ENCODE results near the gene CMC2. TPM values are rescaled to one million over a fixed set of nuclear protein-coding genes. Genes with fewer than 3 reads are reported as not detected.

CMC2 gene
- total RNA-seq, 1 donor from 2014 or later: 59.8 TPM

- no peak for TF ChIP-seq CTCF (conservative IDR thresholded peaks at IDR 0.05)
- no peaks in the 10 kb centered on the region for H3K36me3 Mint-ChIP-seq
- H3K4me1 Mint-ChIP-seq (ENCODE audit: unreplicated experiment): peaks cover 16% of the 10 kb centered on the region
- H3K9me3 Mint-ChIP-seq: no peaks in the 10 kb centered on the region
- peaks cover 19% of the 10 kb centered on the region for H3K27me3 Mint-ChIP-seq
- no peak overlapping the region for H3K4me3 Mint-ChIP-seq
- DNase-seq (ENCODE audit: extremely low spot score, unreplicated experiment): no peak
- peak overlapping the region; percentile 50 for H3K27ac Mint-ChIP-seq
Observed at GRCh38 chr16:80938879-80939260, 67.8 kb downstream of the CMC2 start.

DNA sequence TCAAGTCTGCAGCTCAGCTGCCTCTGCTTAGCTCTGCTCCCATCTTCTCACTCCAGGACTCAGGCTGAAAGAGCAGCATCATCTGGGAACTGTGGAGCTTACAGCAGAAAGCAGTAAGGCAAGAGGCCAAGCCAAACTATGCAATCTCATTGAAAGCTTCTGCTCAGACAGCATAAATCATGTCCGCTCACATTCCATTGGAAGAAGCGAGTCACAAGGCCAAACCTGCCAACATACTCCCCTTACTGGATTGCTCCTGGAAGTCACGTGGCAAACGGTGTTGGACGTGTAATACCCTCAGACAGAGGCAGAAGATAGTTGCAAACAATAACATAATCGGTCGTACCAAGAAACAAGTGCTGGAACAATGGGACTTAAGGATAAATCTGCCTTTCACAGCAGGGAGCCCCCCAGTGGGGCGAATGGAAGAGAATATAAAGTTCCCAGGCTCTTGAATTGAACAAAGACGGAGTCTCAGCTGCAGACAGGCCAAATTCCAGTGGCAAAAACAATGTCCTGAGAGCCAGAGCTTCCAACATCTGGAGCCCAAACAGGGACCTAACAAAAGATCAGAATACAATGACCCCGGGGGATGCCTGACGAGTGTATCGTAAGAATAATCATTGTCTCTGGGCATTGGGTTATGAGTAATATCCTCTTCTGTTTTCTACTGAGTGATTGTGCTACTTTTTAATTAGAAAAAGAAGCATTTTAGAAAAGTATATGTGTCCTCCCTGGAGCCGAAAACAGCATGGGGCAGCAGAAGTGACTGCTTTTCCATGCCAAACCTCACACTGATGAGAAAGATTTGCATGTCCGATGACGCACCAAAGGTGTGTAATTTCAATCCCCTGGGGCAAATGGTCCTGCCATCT lies 68.4 kb downstream of the CMC2 start:
- no peak for DNase-seq (ENCODE audit: extremely low spot score, unreplicated experiment)
- peak overlapping the region; percentile 50 for H3K27ac Mint-ChIP-seq
- no peak for TF ChIP-seq CTCF (conservative IDR thresholded peaks at IDR 0.05)
- no peaks in the 10 kb centered on the region for H3K9me3 Mint-ChIP-seq
- H3K4me3 Mint-ChIP-seq: no peak overlapping the region
- peaks cover 25% of the 10 kb centered on the region for H3K27me3 Mint-ChIP-seq
- no peaks in the 10 kb centered on the region for H3K36me3 Mint-ChIP-seq
- H3K4me1 Mint-ChIP-seq (ENCODE audit: unreplicated experiment): peaks cover 16% of the 10 kb centered on the region

DNA sequence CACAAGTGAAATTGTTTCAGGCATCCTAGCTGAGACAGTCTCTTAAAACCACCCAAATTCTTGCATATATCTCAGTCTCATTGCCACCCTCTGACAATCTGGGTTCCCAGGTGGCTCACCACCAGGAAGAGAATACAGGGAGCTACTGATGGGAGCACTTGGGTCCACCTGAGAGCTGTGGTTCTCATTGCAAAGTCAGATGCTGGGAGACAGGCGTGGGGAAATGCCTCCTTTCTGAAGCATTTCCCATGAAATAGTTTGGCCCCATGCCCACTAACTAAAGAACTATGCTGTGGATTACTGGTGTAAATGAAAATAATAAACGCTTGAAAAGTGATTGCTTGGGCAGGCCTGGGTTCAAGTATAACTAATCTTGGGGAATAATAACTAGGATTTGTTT lies 70.3 kb downstream of the CMC2 start:
- peaks cover 37% of the 10 kb centered on the region for H3K27me3 Mint-ChIP-seq
- H3K9me3 Mint-ChIP-seq: no peaks in the 10 kb centered on the region
- H3K4me1 Mint-ChIP-seq (ENCODE audit: unreplicated experiment): peaks cover 16% of the 10 kb centered on the region
- H3K4me3 Mint-ChIP-seq: no peak overlapping the region
- no peak for DNase-seq (ENCODE audit: extremely low spot score, unreplicated experiment)
- no peak overlapping the region for H3K27ac Mint-ChIP-seq
- no peaks in the 10 kb centered on the region for H3K36me3 Mint-ChIP-seq
- TF ChIP-seq CTCF (conservative IDR thresholded peaks at IDR 0.05): no peak

GRCh38 chr16:80935691-80936090 lies 71.0 kb downstream of the CMC2 start:
- Mint-ChIP-seq H3K9me3 (no peaks in the 10 kb centered on the region), H3K4me3 (no peak overlapping the region), H3K27ac (no peak overlapping the region), H3K4me1 (ENCODE audit: unreplicated experiment) (peaks cover 16% of the 10 kb centered on the region), H3K36me3 (no peaks in the 10 kb centered on the region), H3K27me3 (peaks cover 42% of the 10 kb centered on the region)
- DNase-seq (ENCODE audit: extremely low spot score, unreplicated experiment): no peak
- no peak for TF ChIP-seq CTCF (conservative IDR thresholded peaks at IDR 0.05)

- peaks cover 61% of the 10 kb centered on the region for H3K27me3 Mint-ChIP-seq
Observed at GRCh38 chr16:80932708-80933095, 74.0 kb downstream of the CMC2 start.

More at GRCh38 chr16:80932708-80933095, 74.0 kb downstream of the CMC2 start:
- Mint-ChIP-seq H3K4me3 (peak overlapping the region; percentile 84), H3K36me3 (no peaks in the 10 kb centered on the region), H3K27ac (peak overlapping the region; percentile 76), H3K9me3 (no peaks in the 10 kb centered on the region), H3K4me1 (ENCODE audit: unreplicated experiment) (peaks cover 7% of the 10 kb centered on the region)
- no peak for TF ChIP-seq CTCF (conservative IDR thresholded peaks at IDR 0.05)
- no peak for DNase-seq (ENCODE audit: extremely low spot score, unreplicated experiment)

All from type B pancreatic cell (in vitro differentiated cells).